ENCODE measurements around the gene ACSS1. TPM values are rescaled to one million over a fixed set of nuclear protein-coding genes. Genes with fewer than 3 reads are reported as not detected.

The ACSS1 gene
- total and polyA plus RNA-seq, 2 of the 8 experiments (the other 6 are each of a cell fraction or from before 2014, with no cell fraction given) = 2.6 to 3.4 TPM

DNA sequence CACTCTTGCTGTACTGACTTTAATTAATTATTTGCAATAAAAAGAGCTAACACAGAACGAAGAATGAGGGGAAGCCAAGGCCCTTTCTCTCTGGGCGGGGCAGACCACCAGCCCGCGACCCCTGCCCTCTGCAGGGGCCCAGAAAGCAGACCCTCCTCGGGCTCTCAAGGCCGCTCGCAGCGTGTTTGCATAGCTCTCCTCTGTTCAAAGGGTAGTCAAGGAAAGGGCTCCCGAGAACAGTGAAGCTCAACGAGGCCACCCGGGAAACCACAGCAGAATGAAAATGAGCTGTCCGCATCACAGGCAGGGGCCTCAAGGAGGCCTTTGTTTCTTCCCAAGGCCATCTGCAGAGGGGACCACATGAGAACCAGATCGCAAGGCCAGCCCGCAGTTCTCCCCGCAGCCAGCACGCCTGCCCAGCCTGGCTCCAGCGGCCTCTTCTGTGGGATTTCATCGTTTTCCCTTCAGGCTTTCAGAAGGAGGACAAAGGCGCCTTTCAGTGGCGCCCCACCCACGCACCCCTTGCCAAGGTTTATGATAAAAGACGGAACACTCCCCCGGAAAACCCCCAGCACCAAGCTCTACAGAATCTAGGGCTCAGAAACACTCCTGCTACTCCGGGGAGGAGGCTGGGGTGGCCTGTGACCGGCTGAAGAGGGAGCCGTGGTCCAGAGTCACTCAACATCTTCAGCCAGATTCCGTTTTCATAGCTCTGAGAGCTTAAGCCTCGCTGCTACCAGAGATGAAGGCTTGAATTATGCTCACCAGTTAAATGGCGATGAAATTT, 25.3 kb downstream of the ACSS1 start:
- Histone ChIP-seq H3K27me3 (replicated peaks in 1 of 4; ENCODE audit: control insufficient read depth in 3 of 4, extremely low read depth in 1 of 4, insufficient read depth in 3 of 4, low read length in 3 of 4) (no peaks in the 10 kb centered on the region; a peak in 1 of 7 replicates), H4K20me1 (replicated peaks in 1 of 2; ENCODE audit: control insufficient read depth in 1 of 2, insufficient read depth in 2 of 2, low read length in 2 of 2) (no peaks in the 10 kb centered on the region), H3K27ac (ENCODE audit: low read depth, low read length) (no peak overlapping the region), H2BK12ac (ENCODE audit: low read depth, low read length) (no peak overlapping the region), H2AFZ (ENCODE audit: low read length) (peak overlapping the region; percentile 63; the same call in 1 of the 2 replicates), H4K8ac (ENCODE audit: extremely low read depth, insufficient read depth, low read length) (0 out of 2 replicates have a peak overlapping the region, but pooled peaks have one; percentile 4), H2BK20ac (ENCODE audit: low read length) (no peak overlapping the region), H3K23me2 (ENCODE audit: low read depth, low read length) (no peaks in the 10 kb centered on the region), H4K91ac (replicated peaks; ENCODE audit: insufficient read length, low read length) (no peak overlapping the region), H3K9ac (replicated peaks in 1 of 4; ENCODE audit: extremely low read depth in 1 of 4, low read depth in 3 of 4, low read length in 3 of 4) (no peak overlapping the region), H2BK15ac (ENCODE audit: low read length) (no peak overlapping the region), H3K79me2 (ENCODE audit: control insufficient read depth in 1 of 2, insufficient read depth in 2 of 2, low read length in 2 of 2) (no peaks in the 10 kb centered on the region), H2BK5ac (ENCODE audit: low read depth, low read length) (no peak overlapping the region), H3K23ac (ENCODE audit: insufficient read length) (no peak overlapping the region), H2AK5ac (ENCODE audit: low read depth, low read length) (no peak overlapping the region), H4K5ac (ENCODE audit: insufficient read length, low read depth, low read length) (no peak overlapping the region), H3K36me3 (ENCODE audit: control insufficient read depth in 2 of 4, insufficient read depth in 4 of 4, low read length in 3 of 4) (no peaks in the 10 kb centered on the region), H3K4me1 (replicated peaks in 1 of 4; ENCODE audit: control insufficient read depth in 3 of 4, insufficient read depth in 4 of 4, low read length in 3 of 4) (peaks cover 0 to 5% (median 1%) of the 10 kb centered on the region in 4 experiments; a peak in 3 of 7 replicates), H3K56ac (replicated peaks; ENCODE audit: insufficient read length, low read depth, low read length) (no peak overlapping the region), H3K4me2 (ENCODE audit: insufficient read depth in 1 of 2, low read depth in 2 of 2, low read length in 2 of 2) (no peak overlapping the region), H3K79me1 (ENCODE audit: low read depth, low read length) (no peaks in the 10 kb centered on the region), H3K14ac (ENCODE audit: insufficient read length) (no peak overlapping the region), H2BK120ac (replicated peaks; ENCODE audit: low read depth, low read length) (no peak overlapping the region), H3K4ac (replicated peaks; ENCODE audit: insufficient read length, low read depth, low read length) (no peak overlapping the region), H3K4me3 (ENCODE audit: extremely low read depth in 1 of 4, insufficient read depth in 2 of 4, low read depth in 3 of 4, low read length in 4 of 4) (no peak overlapping the region), H3K9me3 (ENCODE audit: insufficient read depth in 2 of 2, low read depth in 1 of 2, low read length in 1 of 2) (peaks cover 0 to 5% of the 10 kb centered on the region in 2 experiments; a peak in 1 of 4 replicates), H3K18ac (ENCODE audit: extremely low read depth, low read length) (peak overlapping the region; percentile 4; the same call in 1 of the 2 replicates)
- 78% methylated on average over 29 of the region's 29 CpGs; no CpG with 5 or more reads in 1 of the 2 experiments for WGBS, 2 experiments (ENCODE audit: extremely low coverage in 1 of 2, insufficient coverage in 1 of 2, insufficient read length in 1 of 2, insufficient replicate concordance in 2 of 2, low coverage in 1 of 2, low lambda C conversion rate in 2 of 2, missing lambda C conversion rate in 1 of 2)
- TF ChIP-seq EGR1 (IDR thresholded peaks at IDR 0.05; ENCODE audit: borderline replicate concordance, low read depth, low read length) = peak; percentile 41; the same call in 1 of the 2 replicates
- no peak for TF ChIP-seq ATF2 (IDR thresholded peaks at IDR 0.05; ENCODE audit: low read length)
- peak; percentile 9; the same call in 1 of the 2 replicates for TF ChIP-seq E2F6 (IDR thresholded peaks at IDR 0.05)
- no peak for DNase-seq (ENCODE audit: low read depth in 1 of 2, low spot score in 2 of 2)
- FAIRE-seq = no peak
- ChIA-PET CTCF (ENCODE audit: partially characterized antibody) (interaction anchor here (0.9 to 3.1 kb wide), 6 partner anchors 9 to 33 kb away, joined by 3 to 13 read pairs (median 6); no protein-coding TSS in a partner anchor), POLR2A (ENCODE audit: partially characterized antibody) (no interaction called here)
